Measurements from ENCODE around the gene CEMP1.

CEMP1 gene

DNA sequence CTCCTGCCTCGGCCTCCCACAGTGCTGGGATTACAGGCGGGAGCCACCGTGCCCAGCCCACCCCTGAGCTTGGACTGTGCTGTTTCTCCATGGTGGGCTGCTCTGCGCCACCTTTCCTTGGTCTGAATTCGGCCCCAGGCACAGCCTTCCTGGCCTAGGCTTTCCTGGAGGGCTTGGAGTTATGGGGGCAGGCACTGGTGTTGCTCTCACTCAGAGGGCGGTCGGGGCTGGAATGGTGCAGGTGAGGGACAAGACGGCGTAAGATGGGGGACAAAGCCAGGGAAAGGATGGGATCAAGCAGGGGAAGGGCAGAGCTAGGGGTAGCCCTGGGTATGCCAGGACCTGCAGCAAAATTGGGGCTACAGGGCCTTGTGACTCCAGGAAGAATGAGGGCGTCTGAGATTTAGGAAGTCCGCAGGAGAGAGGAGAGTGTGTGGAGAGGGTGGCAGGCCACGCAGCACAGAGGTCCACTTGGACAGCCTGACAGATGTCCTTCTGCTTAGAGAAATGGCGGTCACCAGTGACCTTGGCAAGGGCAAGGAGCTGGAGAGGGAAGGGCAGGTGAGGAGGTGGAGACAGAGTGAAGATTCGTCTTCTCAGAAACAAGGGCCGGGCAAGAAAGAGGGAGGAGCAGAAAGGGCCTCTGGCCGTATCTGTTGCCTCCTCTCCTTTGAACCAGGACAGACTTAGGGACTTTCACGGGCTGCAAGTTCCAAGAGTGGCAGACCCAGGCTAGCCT is 19.0 kb downstream of the CEMP1 start:
- TF ChIP-seq, protein P1, sequence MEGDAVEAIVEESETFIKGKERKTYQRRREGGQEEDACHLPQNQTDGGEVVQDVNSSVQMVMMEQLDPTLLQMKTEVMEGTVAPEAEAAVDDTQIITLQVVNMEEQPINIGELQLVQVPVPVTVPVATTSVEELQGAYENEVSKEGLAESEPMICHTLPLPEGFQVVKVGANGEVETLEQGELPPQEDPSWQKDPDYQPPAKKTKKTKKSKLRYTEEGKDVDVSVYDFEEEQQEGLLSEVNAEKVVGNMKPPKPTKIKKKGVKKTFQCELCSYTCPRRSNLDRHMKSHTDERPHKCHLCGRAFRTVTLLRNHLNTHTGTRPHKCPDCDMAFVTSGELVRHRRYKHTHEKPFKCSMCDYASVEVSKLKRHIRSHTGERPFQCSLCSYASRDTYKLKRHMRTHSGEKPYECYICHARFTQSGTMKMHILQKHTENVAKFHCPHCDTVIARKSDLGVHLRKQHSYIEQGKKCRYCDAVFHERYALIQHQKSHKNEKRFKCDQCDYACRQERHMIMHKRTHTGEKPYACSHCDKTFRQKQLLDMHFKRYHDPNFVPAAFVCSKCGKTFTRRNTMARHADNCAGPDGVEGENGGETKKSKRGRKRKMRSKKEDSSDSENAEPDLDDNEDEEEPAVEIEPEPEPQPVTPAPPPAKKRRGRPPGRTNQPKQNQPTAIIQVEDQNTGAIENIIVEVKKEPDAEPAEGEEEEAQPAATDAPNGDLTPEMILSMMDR (conservative IDR thresholded peaks at IDR 0.05; ENCODE audit: low read depth, low read length) = no peak
- no peak for DNase-seq (ENCODE audit: low read depth)
- no peak overlapping the region for H3K4me3 ChIP-seq (ENCODE audit: low read depth, low read length)

DNA sequence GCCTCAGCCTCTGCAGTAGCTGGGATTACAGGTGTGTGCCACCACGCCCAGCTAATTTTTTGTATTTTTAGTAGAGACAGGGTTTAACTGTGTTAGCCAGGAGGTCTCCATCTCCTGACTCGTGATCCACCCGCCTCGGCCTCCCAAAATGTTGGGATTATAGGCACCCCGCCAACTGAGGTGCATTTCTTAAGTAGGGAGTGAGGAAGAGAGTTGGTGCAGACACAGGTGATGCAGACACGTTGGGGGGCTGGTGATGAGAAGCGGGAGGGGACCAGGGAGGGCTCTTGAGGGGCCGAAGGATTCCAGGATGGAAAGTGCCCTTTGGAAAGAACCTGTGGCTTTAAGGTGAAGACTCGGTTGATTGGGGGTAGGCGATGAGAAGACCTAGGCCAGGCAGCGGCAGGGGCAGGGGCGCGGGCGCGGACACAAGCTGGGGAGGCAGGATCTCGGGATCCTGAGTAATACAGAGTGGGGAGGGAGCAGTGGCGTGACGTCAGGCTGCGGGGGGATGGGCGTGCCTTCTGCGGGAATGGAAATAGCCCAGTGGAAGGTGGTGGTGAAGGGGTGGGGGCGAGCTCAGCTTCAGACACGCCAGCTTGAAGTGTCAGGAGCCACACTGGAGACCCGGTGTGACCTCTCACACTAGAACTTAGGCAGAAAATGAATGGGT is 19.9 kb downstream of the CEMP1 start:
- peak overlapping the region; percentile 9 for H3K4me3 ChIP-seq (ENCODE audit: low read depth, low read length)
- TF ChIP-seq, protein P1 (conservative IDR thresholded peaks at IDR 0.05; ENCODE audit: low read depth, low read length) = no peak
- peak; percentile 70 for DNase-seq (ENCODE audit: low read depth)

DNA sequence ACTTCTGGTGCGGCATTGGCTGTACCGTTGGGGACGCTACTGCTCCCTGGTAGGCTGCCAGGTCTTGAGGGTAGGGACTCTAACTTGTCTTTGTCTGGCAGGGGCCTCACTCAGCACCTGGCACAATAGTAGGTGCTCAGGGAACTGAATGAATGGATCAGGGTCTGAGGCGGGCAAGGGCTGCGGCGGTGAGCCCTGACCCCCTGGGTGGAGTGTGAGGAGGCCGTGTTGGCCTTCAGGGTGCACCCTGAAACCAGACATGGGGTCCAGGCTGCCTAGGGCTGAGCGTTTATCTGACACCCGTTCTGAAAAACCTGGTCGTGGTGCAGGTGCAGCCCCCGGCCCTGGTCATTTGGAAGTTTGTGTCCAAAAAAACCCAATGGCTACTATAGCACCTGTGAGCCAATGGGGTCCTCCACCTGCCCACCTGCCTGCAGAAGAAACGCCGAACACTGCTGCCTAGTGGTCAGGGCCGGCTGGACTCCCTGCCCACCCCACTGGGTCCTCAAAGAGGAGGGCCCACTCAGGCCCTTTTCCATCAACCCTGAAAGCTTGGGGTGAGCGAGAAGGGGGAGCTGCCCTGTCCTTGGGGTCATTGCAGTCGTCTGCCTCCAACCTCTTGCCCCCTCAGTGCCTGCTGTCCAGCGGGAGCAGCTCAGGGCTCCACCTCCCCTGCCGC is 22.3 kb downstream of the CEMP1 start:
- TF ChIP-seq, protein P1 (conservative IDR thresholded peaks at IDR 0.05; ENCODE audit: low read depth, low read length) = no peak
- DNase-seq (ENCODE audit: low read depth) = no peak
- H3K4me3 ChIP-seq (ENCODE audit: low read depth, low read length) = no peak overlapping the region

DNA sequence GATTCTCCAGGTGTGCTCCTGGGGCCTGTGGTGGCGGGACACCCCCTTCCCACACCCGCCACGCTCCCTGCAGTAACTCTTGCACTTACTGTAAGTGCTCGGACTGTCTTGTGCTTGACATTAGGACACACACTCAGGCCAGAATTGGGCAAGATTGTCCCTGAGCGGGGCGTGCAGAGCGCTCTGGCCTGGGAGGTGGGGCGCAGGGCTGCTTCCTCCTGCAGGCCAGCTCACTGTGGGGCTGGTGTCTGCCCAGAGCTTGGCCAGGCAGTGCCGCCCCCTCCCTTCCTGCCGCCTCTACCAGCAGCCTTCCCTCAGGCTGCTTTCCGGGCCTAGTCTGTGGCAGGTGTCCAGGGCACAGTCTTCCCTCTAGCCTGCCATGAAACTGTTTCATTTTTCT is 23.5 kb downstream of the CEMP1 start:
- H3K4me3 ChIP-seq (ENCODE audit: low read depth, low read length) = no peak overlapping the region
- TF ChIP-seq, protein P1 (conservative IDR thresholded peaks at IDR 0.05; ENCODE audit: low read depth, low read length) = no peak
- DNase-seq (ENCODE audit: low read depth) = no peak

DNA sequence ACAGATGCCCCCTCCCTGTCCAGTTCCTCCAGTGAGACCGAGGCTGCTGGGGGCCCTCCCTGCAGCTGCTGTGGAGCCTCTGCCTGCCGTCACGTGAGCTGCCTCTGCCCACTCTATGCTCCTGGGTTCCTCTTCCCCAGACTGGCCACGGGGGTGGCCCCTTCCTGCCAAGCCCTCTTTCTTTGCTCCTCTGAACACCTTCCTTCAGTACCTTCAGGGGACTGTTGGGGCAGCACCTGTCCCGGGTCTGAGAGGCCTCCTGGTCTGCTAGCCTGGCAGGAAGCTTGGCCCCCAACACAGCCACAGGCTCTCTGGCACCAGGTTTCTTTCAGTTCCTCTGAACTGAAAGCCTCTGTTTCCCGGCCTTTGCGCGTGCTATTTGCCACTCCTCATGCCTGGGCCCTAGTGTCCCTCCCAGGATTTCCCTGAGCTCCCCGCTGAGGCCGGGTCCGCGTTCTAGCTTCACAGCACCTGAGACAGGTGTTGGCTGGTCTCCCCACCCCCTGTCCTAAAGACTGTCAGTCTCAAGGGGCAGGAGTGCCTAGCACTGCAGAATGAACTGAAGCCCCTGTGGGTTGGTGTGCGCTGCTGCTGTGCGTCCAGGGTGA is 24.1 kb downstream of the CEMP1 start:
- no peak overlapping the region for H3K4me3 ChIP-seq (ENCODE audit: low read depth, low read length)
- TF ChIP-seq, protein P1 (conservative IDR thresholded peaks at IDR 0.05; ENCODE audit: low read depth, low read length) = no peak
- DNase-seq (ENCODE audit: low read depth) = no peak

DNA sequence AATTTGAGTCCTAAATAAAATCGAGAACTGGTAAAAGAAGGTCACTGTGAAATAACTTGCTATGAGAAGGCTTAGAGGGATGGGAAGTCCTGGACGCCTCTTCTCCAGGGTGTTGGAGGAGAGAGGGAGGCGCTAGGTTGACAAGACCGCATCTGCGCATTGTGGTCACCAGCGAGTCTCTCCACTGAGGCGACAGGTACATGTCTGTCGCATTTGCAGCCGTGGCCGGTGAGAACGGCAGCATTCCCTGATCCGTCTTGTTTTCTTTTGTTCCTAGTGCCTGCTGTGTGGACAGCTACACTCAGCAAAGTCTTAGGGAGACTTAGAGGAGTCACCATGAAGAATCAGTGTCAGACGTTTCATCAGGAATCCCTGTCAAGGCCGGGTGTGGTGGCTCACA is 25.5 kb downstream of the CEMP1 start:
- TF ChIP-seq, protein P1 (conservative IDR thresholded peaks at IDR 0.05; ENCODE audit: low read depth, low read length) = no peak
- H3K4me3 ChIP-seq (ENCODE audit: low read depth, low read length) = no peak overlapping the region
- no peak for DNase-seq (ENCODE audit: low read depth)

All from choroid plexus epithelial cell (primary cell).